Right atrium auricular region (tissue), 2 donors: ENCODE data around the gene USP6. TPM values are rescaled to one million over a fixed set of nuclear protein-coding genes. Genes with fewer than 3 reads are reported as not detected.

Experiments used
- DNase-seq: peaks from one replicate; pipeline ENCODE4 v3.0.0-alpha.2; 2019; ENCODE audit warnings: low spot score
- H3K27ac ChIP-seq, 2 donors: fragments of 200-600 bp; sonication (generic); 1 replicate in 1 of 2; 2 replicates in 1 of 2; pipeline ENCODE4 v1.5.1; 2016 to 2019
- H3K27me3 ChIP-seq, 2 donors: fragments of 200-600 bp; sonication (generic); one replicate each; pipeline versions ENCODE4 v1.5.1 to v1.6.0; 2017 to 2019
- H3K36me3 ChIP-seq: fragments of 200-600 bp; sonication (generic); one replicate; pipeline ENCODE4 v1.5.1; 2016
- H3K4me1 ChIP-seq, 2 donors: fragments of 200-600 bp; sonication (generic); one replicate each; pipeline versions ENCODE4 v1.5.1 to v1.6.0; 2017 to 2019
- H3K4me3 ChIP-seq, 2 donors: fragments of 200-600 bp; sonication (generic); 1 replicate in 1 of 2; 2 replicates in 1 of 2; pipeline ENCODE4 v1.5.1; 2017 to 2019; ENCODE audit warnings: mild to moderate bottlenecking in 1 of 2, moderate library complexity in 1 of 2
- H3K9me3 ChIP-seq, 2 donors: fragments of 200-600 bp; sonication (generic); one replicate each; pipeline ENCODE4 v1.5.1; 2019
- total RNA-seq, 2 donors: library from RNA; depleted of rRNA; stranded (reverse); fragments of >200 nt; gene quantifications; one replicate each; pipeline ENCODE4 v1.1.0, GENCODE V29; 2016
- TF ChIP-seq, protein P1 (sequence below), 2 donors: fragments of 200-600 bp; sonication (generic); IDR thresholded peaks; one replicate each; pipeline ENCODE4 v1.5.1; 2019; ENCODE audit warnings: antibody characterized with exemption in 2 of 2

USP6 gene
- total RNA-seq, 2 donors from 2014 or later, result not detected

DNA sequence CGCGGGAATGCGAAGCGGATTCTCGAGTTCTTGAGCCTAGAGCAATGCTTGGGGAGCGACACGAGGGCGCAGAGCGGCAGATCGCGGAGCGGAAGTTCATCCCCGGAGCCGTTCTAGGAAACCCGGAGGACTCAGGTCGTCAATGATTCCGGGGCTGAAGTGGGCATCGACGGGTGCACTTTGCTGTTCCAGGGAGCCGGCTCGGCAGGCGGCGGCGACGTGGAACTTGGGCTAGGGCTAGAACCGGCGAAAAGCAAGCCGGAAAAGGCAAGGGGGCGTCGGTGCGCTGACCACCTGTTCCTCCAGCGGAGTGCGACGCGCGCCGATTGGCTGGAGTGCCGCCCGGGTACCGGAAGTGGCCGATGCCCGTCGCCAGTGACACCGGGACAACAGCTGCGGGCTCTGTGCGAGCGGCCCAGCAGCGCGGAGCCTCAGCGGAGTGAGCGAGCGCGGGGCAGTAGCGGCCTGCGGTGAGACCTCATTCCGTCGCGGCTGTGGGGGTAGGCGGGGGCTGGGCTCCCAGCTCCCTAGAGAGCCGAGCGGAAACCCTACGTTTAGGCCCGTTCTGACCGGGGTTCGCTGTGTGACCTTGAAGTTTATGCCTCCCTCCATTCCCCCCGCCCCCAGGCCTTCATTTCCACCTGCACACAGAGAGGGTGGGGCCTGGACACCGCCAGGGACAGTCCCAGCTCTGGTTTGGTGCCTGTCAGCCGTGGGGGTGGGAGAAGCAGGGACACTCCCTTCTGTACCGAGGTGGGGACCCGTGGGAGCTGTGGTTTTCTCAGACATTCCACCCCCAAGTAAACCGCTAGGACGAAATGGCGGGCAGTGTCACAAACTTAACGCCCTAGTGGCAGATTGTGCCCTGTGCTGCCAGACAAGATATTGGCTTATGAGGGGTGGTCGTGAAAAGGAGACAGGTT is 37.5 kb upstream of the USP6 start, which contains the start of gene ZFP3:
ZFP3 (plus strand) TSS at position 362 of the 923 bp plus-strand sequence. CDS start 13,038 bp downstream, outside the sequence.
- Histone ChIP-seq H3K27me3 (no peaks in the 10 kb centered on the region), H3K27ac (peak within 1 kb of the TSS; percentile 84 to 87), H3K4me3 (peak within 1 kb of the TSS; percentile 76 to 85), H3K9me3 (peaks cover 0 to 4% of the 10 kb centered on the region in 2 donors), H3K4me1 (peaks cover 0 to 23% of the 10 kb centered on the region in 2 donors), H3K36me3 (no peaks in the 10 kb centered on the region)
- peak; percentile 82 for DNase-seq
- TF ChIP-seq, protein P1, sequence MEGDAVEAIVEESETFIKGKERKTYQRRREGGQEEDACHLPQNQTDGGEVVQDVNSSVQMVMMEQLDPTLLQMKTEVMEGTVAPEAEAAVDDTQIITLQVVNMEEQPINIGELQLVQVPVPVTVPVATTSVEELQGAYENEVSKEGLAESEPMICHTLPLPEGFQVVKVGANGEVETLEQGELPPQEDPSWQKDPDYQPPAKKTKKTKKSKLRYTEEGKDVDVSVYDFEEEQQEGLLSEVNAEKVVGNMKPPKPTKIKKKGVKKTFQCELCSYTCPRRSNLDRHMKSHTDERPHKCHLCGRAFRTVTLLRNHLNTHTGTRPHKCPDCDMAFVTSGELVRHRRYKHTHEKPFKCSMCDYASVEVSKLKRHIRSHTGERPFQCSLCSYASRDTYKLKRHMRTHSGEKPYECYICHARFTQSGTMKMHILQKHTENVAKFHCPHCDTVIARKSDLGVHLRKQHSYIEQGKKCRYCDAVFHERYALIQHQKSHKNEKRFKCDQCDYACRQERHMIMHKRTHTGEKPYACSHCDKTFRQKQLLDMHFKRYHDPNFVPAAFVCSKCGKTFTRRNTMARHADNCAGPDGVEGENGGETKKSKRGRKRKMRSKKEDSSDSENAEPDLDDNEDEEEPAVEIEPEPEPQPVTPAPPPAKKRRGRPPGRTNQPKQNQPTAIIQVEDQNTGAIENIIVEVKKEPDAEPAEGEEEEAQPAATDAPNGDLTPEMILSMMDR (IDR thresholded peaks at IDR 0.05), result no peak

DNA sequence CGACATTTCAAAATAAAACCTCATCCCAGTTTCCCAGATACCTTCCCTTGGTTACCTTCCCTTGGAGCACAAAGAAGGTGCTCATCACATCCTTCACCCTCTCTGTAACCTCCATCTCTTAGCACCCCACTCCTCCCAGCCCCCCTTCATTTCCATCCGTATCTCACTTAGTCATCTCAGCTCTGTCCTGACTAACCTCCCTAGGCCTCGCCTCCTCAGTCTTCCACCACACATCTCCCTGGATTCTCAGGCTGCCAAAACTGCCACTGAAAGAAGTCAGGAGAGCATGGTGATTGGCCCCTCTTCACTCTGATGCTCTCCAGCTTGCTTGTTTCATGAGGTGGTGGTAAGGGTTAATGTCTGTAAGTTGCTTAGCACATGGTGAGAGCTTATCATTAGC is 35.2 kb upstream of the USP6 start:
- no peaks in the 10 kb centered on the region for H3K36me3 ChIP-seq
- H3K4me3 ChIP-seq, result no peak overlapping the region
- no peaks in the 10 kb centered on the region for H3K27me3 ChIP-seq
- peaks cover 0 to 23% of the 10 kb centered on the region in 2 donors for H3K4me1 ChIP-seq
- TF ChIP-seq, protein P1 (IDR thresholded peaks at IDR 0.05), result no peak
- DNase-seq, result no peak
- H3K27ac ChIP-seq, result no peak overlapping the region
- H3K9me3 ChIP-seq, result peaks cover 0 to 17% of the 10 kb centered on the region in 2 donors

DNA sequence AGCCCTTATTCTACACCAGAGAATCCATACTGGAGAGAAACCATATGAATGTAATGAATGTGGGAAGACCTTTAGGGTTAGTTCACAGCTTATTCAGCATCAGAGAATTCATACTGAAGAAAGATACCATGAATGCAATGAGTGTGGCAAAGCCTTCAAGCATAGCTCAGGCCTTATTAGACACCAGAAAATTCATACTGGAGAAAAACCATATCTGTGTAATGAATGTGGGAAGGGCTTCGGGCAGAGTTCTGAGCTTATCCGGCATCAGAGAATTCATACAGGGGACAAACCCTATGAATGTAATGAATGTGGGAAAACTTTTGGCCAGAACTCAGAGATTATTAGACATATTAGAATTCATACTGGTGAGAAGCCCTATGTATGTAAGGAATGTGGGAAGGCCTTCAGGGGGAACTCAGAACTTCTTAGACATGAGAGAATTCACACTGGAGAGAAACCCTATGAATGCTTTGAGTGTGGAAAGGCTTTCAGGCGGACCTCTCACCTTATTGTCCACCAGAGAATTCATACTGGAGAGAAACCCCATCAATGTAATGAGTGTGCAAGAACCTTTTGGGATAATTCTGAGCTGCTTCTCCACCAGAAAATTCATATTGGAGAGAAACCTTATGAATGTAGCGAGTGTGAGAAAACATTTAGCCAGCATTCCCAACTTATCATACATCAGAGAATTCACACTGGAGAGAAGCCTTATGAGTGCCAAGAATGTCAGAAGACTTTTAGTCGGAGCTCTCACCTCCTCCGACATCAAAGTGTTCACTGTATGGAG is 23.4 kb upstream of the USP6 start:
- Histone ChIP-seq H3K27me3 (no peaks in the 10 kb centered on the region), H3K36me3 (peaks cover 63% of the 10 kb centered on the region), H3K4me1 (no peaks in the 10 kb centered on the region), H3K27ac (no peak overlapping the region), H3K4me3 (no peak overlapping the region), H3K9me3 (peaks cover 59 to 100% of the 10 kb centered on the region in 2 donors)
- DNase-seq, result no peak
- TF ChIP-seq, protein P1 (IDR thresholded peaks at IDR 0.05), result no peak

DNA sequence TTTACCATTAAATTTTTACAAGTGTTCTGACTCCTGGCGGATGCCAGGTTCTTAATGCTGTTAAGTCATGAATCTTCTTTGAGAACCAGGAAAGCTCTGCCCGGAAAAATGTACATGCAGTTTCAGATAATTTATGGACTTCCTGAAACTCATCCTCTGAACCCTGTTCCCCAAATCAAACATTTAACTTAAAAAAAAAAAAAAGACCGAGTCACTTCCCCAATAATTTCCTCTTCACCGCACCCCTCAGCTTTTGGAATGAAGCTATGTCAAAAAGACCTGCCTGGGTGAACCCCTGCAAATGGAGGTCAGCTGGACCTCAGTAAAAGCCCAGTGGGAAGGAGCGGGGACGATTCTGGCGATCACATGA is 19.1 kb upstream of the USP6 start:
- TF ChIP-seq, protein P1 (IDR thresholded peaks at IDR 0.05), result no peak
- Histone ChIP-seq H3K27ac (peak overlapping the region; percentile 37 to 82), H3K4me3 (peak overlapping the region; percentile 44 to 51), H3K36me3 (peaks cover 21% of the 10 kb centered on the region), H3K9me3 (peaks cover 27 to 59% of the 10 kb centered on the region in 2 donors), H3K4me1 (no peaks in the 10 kb centered on the region), H3K27me3 (no peaks in the 10 kb centered on the region)
- DNase-seq, result no peak

DNA sequence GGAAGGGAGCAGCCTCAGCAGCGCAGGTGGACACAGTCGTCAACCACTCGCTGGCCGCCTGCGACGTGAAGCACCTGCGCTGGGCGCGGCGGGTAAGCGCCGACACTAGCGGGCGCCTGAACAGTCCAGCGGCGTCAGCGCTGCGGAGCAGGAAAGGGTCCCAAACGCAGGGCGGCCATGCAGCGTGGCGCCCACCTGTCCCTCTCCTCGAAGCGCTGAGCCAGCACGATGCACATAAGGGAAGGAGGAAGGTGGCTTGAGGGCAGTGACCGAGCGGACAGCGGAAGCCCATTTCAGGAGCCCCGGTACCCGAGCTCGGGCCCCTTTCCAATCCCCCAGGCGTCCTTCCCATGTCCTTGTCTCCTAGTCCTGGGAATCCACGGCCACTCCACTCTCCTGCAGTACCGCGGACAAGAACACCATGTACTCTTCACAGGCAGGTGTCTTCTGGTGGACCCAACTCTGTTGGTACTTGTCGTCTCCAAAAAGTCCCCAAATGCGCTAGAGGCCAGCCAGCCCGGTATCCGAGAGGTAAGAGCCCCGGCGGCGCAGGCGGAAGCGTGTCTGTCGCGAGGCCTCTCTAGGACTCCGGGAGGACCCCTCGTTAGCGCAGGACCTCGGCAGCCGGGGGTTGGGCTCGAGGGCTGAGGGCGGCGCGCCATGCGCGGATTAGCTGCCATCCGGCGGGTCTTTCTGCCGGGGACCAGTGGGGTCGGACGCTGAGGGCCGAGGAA is 18.6 kb upstream of the USP6 start:
- H3K4me1 ChIP-seq, result no peaks in the 10 kb centered on the region
- peak; percentile 61 for DNase-seq
- peaks cover 16% of the 10 kb centered on the region for H3K36me3 ChIP-seq
- H3K27me3 ChIP-seq, result no peaks in the 10 kb centered on the region
- peak overlapping the region; percentile 37 to 82 for H3K27ac ChIP-seq
- H3K4me3 ChIP-seq, result peak overlapping the region; percentile 44 to 51
- TF ChIP-seq, protein P1 (IDR thresholded peaks at IDR 0.05), result no peak
- peaks cover 22 to 54% of the 10 kb centered on the region in 2 donors for H3K9me3 ChIP-seq
